DOHH2 (cell line): Measurements from ENCODE around the gene MZF1.

ENCODE experiments used
- CTCF ChIP-seq: fragments of 200-600 bp; sonication (generic); IDR thresholded peaks from one replicate; pipeline ENCODE4 v1.5.1; 2014; ENCODE audit warnings: antibody characterized with exemption, mild to moderate bottlenecking, low read depth, low read length; ENCODE audit not compliant: poor library complexity, severe bottlenecking
- EZH2phosphoT487 ChIP-seq: fragments of 200-600 bp; sonication (generic); IDR thresholded peaks from 2 replicates; pipeline ENCODE4 v1.6.1; 2017; ENCODE audit warnings: borderline replicate concordance, mild to moderate bottlenecking, antibody characterized with exemption, low read length, moderate library complexity, mixed read lengths

GRCh38 chr19:58559275-58560006 lies 13.7 kb downstream of the MZF1 start:
- no peak for TF ChIP-seq EZH2phosphoT487
- TF ChIP-seq CTCF: no peak
